Activated CD4-positive, alpha-beta T cell treated with anti-CD3 and anti-CD28 coated beads, Interleukin-2, amount 50 U/mL, for 1 hour (primary cell): ENCODE results near the gene LRBA.
"Not testable (repeated sequence)": the region's sequence is repeated elsewhere in the genome, so short reads cannot be mapped to it uniquely, and the experiment has no call there.

ENCODE experiments used
- DNase-seq: peaks from one replicate; pipeline ENCODE4 v3.0.0-alpha.2; 2020

LRBA gene

GRCh38 chr4:150722908-150723362 lies 292.1 kb downstream of the LRBA start:
- DNase-seq, result no peak

- DNase-seq, result no peak
Measured at GRCh38 chr4:150720973-150721518, 294.0 kb downstream of the LRBA start.

- no peak for DNase-seq
Measured at GRCh38 chr4:150717952-150718351, 297.1 kb downstream of the LRBA start.

- no peak for DNase-seq
Measured at GRCh38 chr4:150714462-150715438, 300.3 kb downstream of the LRBA start.

- DNase-seq, result no peak
Measured at GRCh38 chr4:150713251-150713650, 301.8 kb downstream of the LRBA start.

- DNase-seq, result no peak
Measured at GRCh38 chr4:150710770-150711375, 304.2 kb downstream of the LRBA start.

- no peak for DNase-seq
Measured at GRCh38 chr4:150708004-150708403, 307.1 kb downstream of the LRBA start.

- no peak for DNase-seq
Measured at GRCh38 chr4:150699599-150699998, 315.5 kb downstream of the LRBA start.

GRCh38 chr4:150695162-150695561 lies 319.9 kb downstream of the LRBA start:
- no peak for DNase-seq

- DNase-seq, result no peak
Measured at GRCh38 chr4:150694438-150694837, 320.6 kb downstream of the LRBA start.

GRCh38 chr4:150683775-150684350 lies 331.2 kb downstream of the LRBA start:
- DNase-seq, result no peak

GRCh38 chr4:150682126-150682525 lies 333.0 kb downstream of the LRBA start:
- DNase-seq, result no peak

GRCh38 chr4:150681063-150681462 lies 334.0 kb downstream of the LRBA start:
- no peak for DNase-seq

GRCh38 chr4:150680651-150681050 lies 334.4 kb downstream of the LRBA start:
- no peak for DNase-seq

- DNase-seq, result no peak
Measured at GRCh38 chr4:150679765-150680343, 335.2 kb downstream of the LRBA start.

- no peak for DNase-seq
Measured at GRCh38 chr4:150679018-150679764, 335.9 kb downstream of the LRBA start.

GRCh38 chr4:150673793-150674192 lies 341.3 kb downstream of the LRBA start:
- DNase-seq, result no peak

- DNase-seq, result no peak
Measured at GRCh38 chr4:150668824-150669223, 346.3 kb downstream of the LRBA start.

GRCh38 chr4:150664935-150665334 lies 350.1 kb downstream of the LRBA start:
- DNase-seq, result no peak

- DNase-seq, result no peak
Measured at GRCh38 chr4:150662686-150663085, 352.4 kb downstream of the LRBA start.

GRCh38 chr4:150661551-150661950 lies 353.5 kb downstream of the LRBA start:
- DNase-seq, result not testable (repeated sequence)

- DNase-seq, result not testable (repeated sequence)
Measured at GRCh38 chr4:150658258-150658657, 356.8 kb downstream of the LRBA start.
